Measurements from ENCODE around the gene SLC1A3. TPM values are rescaled to one million over a fixed set of nuclear protein-coding genes. Genes with fewer than 3 reads are reported as not detected.

Gene SLC1A3
- total RNA-seq, 1 donor from 2014 or later: 4.0 TPM

DNA sequence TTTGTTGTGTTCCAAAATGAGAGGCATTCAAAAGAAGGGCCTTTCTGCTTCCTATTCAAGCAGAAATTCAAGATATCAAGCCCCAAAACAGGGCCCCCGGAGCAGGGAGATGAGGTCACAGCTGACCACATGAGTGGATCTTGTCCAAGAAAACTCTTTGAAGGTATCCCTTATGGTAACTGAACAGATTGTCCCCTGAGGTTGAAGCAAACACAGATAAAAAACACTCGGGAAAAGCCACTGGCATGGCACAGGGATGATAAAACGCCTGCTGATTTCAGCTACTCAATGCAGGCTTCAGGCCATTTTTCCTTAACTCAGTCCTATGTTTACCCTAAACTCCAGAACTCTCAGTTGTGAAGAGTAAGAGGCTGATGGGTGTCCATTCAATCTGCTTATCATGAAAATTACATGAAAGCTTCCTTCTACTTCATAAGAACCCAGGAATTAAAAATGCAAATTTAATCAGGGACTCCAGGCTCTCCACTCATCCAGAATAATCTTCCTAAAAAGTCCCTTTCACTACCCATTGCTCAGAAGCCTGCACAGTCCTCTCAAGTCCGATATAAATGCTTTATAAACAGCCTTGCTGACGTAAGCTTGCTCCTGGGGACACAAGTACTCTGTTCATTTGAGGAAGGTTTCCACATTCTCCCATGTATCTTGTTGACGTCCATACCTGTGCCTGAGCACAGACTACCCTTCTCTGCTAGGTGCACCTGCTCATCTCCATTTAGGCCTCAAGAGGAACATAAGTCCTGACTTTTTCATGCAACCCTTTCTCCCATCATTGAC lies 35.9 kb upstream of the SLC1A3 start:
- no peak for DNase-seq (ENCODE audit: low spot score)
- Mint-ChIP-seq H3K36me3 (ENCODE audit: low read depth, unreplicated experiment) (no peaks in the 10 kb centered on the region), H3K27me3 (ENCODE audit: unreplicated experiment) (no peaks in the 10 kb centered on the region), H3K27ac (ENCODE audit: unreplicated experiment) (no peak overlapping the region), H3K4me1 (ENCODE audit: unreplicated experiment) (peaks cover 5% of the 10 kb centered on the region), H3K4me3 (ENCODE audit: unreplicated experiment) (no peak overlapping the region), H3K9me3 (ENCODE audit: unreplicated experiment) (no peaks in the 10 kb centered on the region)
- TF ChIP-seq, protein P1, sequence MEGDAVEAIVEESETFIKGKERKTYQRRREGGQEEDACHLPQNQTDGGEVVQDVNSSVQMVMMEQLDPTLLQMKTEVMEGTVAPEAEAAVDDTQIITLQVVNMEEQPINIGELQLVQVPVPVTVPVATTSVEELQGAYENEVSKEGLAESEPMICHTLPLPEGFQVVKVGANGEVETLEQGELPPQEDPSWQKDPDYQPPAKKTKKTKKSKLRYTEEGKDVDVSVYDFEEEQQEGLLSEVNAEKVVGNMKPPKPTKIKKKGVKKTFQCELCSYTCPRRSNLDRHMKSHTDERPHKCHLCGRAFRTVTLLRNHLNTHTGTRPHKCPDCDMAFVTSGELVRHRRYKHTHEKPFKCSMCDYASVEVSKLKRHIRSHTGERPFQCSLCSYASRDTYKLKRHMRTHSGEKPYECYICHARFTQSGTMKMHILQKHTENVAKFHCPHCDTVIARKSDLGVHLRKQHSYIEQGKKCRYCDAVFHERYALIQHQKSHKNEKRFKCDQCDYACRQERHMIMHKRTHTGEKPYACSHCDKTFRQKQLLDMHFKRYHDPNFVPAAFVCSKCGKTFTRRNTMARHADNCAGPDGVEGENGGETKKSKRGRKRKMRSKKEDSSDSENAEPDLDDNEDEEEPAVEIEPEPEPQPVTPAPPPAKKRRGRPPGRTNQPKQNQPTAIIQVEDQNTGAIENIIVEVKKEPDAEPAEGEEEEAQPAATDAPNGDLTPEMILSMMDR (IDR thresholded peaks at IDR 0.05; ENCODE audit: unreplicated experiment): no peak

DNA sequence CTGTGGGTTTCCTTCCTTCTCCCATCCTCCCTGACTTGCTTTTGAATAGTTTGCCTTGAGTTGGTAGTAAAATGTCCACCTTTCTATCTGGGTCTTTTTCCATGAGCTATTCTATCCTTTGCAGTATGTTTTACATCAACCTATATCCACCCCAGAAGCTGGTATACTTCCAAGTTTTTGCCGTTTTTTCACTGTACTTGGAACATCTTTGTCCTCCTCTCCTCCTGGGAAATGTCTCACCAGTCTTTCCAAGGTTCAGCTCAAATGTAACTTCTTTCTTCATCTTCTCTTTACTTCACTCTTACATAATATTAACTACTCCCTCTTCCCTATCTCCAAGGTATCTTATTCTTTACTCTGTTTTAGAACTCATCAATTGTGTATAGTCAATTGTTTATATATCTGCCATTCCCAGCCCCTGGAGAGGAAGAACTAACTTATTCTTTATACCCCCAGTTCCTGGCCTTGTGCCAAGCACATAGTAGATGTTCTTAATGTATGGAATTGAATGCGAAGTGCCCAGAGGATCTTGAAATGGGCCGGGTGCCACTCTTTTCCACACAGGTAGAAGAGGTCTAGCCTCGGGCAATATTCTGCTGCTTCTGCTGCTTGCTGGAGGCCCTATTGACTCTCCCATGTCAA lies 34.9 kb upstream of the SLC1A3 start:
- H3K36me3 Mint-ChIP-seq (ENCODE audit: low read depth, unreplicated experiment): no peaks in the 10 kb centered on the region
- no peaks in the 10 kb centered on the region for H3K9me3 Mint-ChIP-seq (ENCODE audit: unreplicated experiment)
- H3K27ac Mint-ChIP-seq (ENCODE audit: unreplicated experiment): no peak overlapping the region
- no peaks in the 10 kb centered on the region for H3K27me3 Mint-ChIP-seq (ENCODE audit: unreplicated experiment)
- no peak for DNase-seq (ENCODE audit: low spot score)
- no peak overlapping the region for H3K4me3 Mint-ChIP-seq (ENCODE audit: unreplicated experiment)
- TF ChIP-seq, protein P1 (IDR thresholded peaks at IDR 0.05; ENCODE audit: unreplicated experiment): no peak
- H3K4me1 Mint-ChIP-seq (ENCODE audit: unreplicated experiment): peaks cover 5% of the 10 kb centered on the region

DNA sequence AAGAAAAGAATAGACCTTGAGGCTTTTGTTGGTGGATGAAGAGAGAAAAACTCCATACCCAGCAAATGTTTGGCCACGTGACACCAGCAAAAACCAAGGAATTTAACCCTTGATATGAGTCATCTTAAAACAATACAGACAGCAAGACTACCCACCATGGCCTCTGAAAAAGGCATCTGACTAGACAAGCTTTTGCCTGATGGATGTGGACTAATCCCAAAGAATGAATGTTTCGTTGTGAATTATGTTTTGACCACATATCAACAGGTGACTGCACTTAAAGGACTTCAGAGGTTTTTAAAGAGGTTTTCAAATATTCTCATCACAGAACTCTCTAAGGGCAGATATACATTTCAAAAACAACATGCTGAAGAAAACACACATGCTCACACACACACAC lies 33.0 kb upstream of the SLC1A3 start:
- H3K4me3 Mint-ChIP-seq (ENCODE audit: unreplicated experiment): no peak overlapping the region
- H3K27ac Mint-ChIP-seq (ENCODE audit: unreplicated experiment): no peak overlapping the region
- H3K27me3 Mint-ChIP-seq (ENCODE audit: unreplicated experiment): no peaks in the 10 kb centered on the region
- DNase-seq (ENCODE audit: low spot score): no peak
- TF ChIP-seq, protein P1 (IDR thresholded peaks at IDR 0.05; ENCODE audit: unreplicated experiment): no peak
- peaks cover 5% of the 10 kb centered on the region for H3K4me1 Mint-ChIP-seq (ENCODE audit: unreplicated experiment)
- no peaks in the 10 kb centered on the region for H3K36me3 Mint-ChIP-seq (ENCODE audit: low read depth, unreplicated experiment)
- no peaks in the 10 kb centered on the region for H3K9me3 Mint-ChIP-seq (ENCODE audit: unreplicated experiment)

DNA sequence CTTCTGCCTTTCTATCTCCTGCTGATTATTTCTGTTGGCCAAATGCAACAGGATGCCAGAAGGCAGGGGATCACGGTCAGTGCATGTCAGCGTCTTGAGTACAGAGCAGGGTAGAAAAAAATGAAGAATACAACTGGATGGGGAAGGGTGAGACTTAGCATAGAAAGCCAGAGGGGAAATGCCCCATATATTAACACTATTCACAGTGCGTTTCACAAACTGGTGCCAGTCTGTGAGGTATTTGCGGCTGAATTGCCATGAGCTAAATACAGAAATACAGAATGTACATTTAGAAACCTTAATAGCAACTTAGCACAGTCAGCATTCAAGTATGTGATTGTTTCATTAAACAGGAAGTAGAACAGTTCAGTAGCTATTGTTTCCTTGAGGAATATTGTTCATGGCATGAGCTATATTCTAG lies 31.0 kb upstream of the SLC1A3 start:
- peaks cover 5% of the 10 kb centered on the region for H3K4me1 Mint-ChIP-seq (ENCODE audit: unreplicated experiment)

More for the DNA sequence above, 31.0 kb upstream of the SLC1A3 start:
- Mint-ChIP-seq H3K36me3 (ENCODE audit: low read depth, unreplicated experiment) (no peaks in the 10 kb centered on the region), H3K9me3 (ENCODE audit: unreplicated experiment) (no peaks in the 10 kb centered on the region), H3K4me3 (ENCODE audit: unreplicated experiment) (no peak overlapping the region), H3K27ac (ENCODE audit: unreplicated experiment) (no peak overlapping the region), H3K27me3 (ENCODE audit: unreplicated experiment) (no peaks in the 10 kb centered on the region)
- TF ChIP-seq, protein P1 (IDR thresholded peaks at IDR 0.05; ENCODE audit: unreplicated experiment): no peak
- no peak for DNase-seq (ENCODE audit: low spot score)
